ENCODE results near the gene GNGT2.

GRCh38 chr17:49252148-49252695, 41.8 kb upstream of the GNGT2 start:
- TF ChIP-seq CTCF (optimal IDR thresholded peaks at IDR 0.05 in 1 of 3, IDR thresholded peaks at IDR 0.05 in 1 of 3, conservative IDR thresholded peaks at IDR 0.05 in 1 of 3; ENCODE audit: extremely low read depth in 1 of 3, insufficient read depth in 2 of 3, low read length in 3 of 3) (no peak), EZH2 (IDR thresholded peaks at IDR 0.05; ENCODE audit: low read length) (no peak)
